ENCODE results near the gene KRT1. TPM values are rescaled to one million over a fixed set of nuclear protein-coding genes. Genes with fewer than 3 reads are reported as not detected.

Gene KRT1
- total RNA-seq, 6 experiments from 2014 or later: not detected

DNA sequence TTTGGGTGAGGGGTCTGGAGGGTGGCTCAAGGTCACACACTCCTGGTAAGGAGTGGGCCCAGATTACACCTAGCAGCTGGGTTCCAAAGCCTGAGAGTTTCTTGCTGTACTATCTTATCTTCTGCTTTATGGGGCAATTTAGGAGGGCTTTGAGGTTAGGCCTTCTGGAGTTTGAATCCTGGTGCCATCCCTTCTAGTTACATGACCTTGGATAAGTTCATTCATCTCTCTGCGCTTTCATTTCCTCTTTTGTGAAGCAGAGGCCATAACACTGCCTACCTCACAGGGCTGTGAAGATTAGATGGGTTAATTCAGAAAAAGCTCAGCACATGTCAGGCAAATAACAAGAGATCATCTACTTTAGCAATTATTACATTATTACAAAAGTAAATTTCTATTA lies 30.5 kb upstream of the KRT1 start:
- Histone ChIP-seq H3K4me3 (no peak overlapping the region), H3K9me3 (no peaks in the 10 kb centered on the region), H3K4me1 (no peaks in the 10 kb centered on the region), H3K27me3 (peaks cover 0 to 5% of the 10 kb centered on the region in 2 donors), H3K27ac (no peak overlapping the region), H3K36me3 (no peaks in the 10 kb centered on the region)
- no peak for DNase-seq
- ATAC-seq: no peak
- intact Hi-C loops (cut with DNase I): no loop called here
- no peak for TF ChIP-seq POLR2A (IDR thresholded peaks at IDR 0.05)
- TF ChIP-seq, protein P1, sequence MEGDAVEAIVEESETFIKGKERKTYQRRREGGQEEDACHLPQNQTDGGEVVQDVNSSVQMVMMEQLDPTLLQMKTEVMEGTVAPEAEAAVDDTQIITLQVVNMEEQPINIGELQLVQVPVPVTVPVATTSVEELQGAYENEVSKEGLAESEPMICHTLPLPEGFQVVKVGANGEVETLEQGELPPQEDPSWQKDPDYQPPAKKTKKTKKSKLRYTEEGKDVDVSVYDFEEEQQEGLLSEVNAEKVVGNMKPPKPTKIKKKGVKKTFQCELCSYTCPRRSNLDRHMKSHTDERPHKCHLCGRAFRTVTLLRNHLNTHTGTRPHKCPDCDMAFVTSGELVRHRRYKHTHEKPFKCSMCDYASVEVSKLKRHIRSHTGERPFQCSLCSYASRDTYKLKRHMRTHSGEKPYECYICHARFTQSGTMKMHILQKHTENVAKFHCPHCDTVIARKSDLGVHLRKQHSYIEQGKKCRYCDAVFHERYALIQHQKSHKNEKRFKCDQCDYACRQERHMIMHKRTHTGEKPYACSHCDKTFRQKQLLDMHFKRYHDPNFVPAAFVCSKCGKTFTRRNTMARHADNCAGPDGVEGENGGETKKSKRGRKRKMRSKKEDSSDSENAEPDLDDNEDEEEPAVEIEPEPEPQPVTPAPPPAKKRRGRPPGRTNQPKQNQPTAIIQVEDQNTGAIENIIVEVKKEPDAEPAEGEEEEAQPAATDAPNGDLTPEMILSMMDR (IDR thresholded peaks at IDR 0.05): no peak
- WGBS (ENCODE audit: insufficient coverage, low coverage, low lambda C conversion rate, missing lambda C conversion rate): 100% methylated on average over 1 of the region's 1 CpG

DNA sequence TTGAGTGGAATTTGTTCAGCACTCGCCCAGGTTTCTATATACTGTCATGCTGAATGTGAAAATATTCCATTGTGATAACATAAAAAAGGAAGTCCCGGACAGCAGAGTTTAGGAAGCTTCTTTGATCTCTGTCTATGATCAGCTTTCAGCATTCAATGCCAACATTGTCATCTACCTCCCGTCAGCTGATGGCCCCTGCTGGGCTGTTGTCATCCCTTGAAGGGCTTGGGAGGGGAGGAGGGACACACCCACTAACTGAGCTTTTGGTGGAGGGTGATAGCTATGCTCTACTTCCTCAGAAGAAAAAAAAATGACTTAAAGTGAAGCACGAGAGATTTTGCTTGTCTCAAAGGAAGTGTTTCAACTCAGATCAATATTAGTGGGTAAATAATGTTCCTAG lies 27.8 kb upstream of the KRT1 start:
- H3K9me3 ChIP-seq: no peaks in the 10 kb centered on the region
- no peak for ATAC-seq
- TF ChIP-seq, protein P1 (IDR thresholded peaks at IDR 0.05): no peak
- no peak for TF ChIP-seq POLR2A (IDR thresholded peaks at IDR 0.05)
- no peak overlapping the region for H3K27ac ChIP-seq
- H3K4me3 ChIP-seq: no peak overlapping the region
- WGBS (ENCODE audit: insufficient coverage, low coverage, low lambda C conversion rate, missing lambda C conversion rate): 47% methylated on average over 3 of the region's 4 CpGs
- H3K36me3 ChIP-seq: no peaks in the 10 kb centered on the region
- intact Hi-C loops (cut with DNase I): no loop called here
- H3K27me3 ChIP-seq: peaks cover 0 to 5% of the 10 kb centered on the region in 2 donors
- H3K4me1 ChIP-seq: no peaks in the 10 kb centered on the region
- no peak for DNase-seq

DNA sequence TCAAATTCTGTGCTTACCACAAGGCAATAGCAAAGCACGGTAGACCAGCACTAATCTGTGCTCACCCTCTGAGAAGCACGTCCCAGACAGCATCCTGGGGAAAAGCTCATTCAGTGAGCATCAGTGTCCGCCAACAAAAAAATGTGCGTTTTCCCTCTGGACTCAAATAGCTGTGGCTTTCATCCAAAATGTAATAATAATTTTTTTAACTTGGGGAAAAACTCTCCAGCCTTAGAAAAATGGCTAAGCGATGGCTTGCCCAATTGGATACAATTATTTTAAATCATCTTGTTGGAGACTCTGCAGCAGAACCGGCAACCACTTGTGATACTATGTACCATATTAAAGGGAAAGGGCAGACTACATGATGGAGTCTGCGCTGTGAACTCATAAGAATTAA lies 24.3 kb upstream of the KRT1 start:
- no peak for TF ChIP-seq POLR2A (IDR thresholded peaks at IDR 0.05)
- TF ChIP-seq, protein P1 (IDR thresholded peaks at IDR 0.05): no peak
- Histone ChIP-seq H3K36me3 (no peaks in the 10 kb centered on the region), H3K27me3 (no peaks in the 10 kb centered on the region), H3K27ac (no peak overlapping the region), H3K9me3 (no peaks in the 10 kb centered on the region), H3K4me3 (no peak overlapping the region), H3K4me1 (no peaks in the 10 kb centered on the region)
- ATAC-seq (no peak), DNase-seq (no peak)
- 60% methylated on average over 7 of the region's 7 CpGs for WGBS (ENCODE audit: insufficient coverage, low coverage, low lambda C conversion rate, missing lambda C conversion rate)
- intact Hi-C loops (cut with DNase I): no loop called here

DNA sequence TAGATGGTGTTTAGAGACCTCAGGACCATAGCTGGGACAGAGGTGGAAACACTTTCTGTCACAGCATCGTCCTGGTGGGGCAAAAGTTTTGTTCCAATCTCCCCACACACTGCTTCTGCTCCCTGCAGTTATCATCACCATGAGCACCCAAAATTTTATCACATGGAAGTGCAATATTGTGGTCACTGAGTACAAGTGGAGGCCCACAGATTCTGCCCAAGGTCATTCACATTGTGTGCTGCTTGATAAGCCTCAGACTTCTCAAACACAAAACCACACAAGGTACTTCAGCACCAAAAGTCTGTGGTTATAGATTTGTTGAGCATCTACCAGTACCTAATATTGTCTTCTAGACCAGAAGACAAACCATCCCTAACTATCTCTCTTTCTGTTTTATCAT lies 23.7 kb upstream of the KRT1 start:
- H3K9me3 ChIP-seq: no peaks in the 10 kb centered on the region
- ATAC-seq (no peak), DNase-seq (no peak)
- H3K27ac ChIP-seq: no peak overlapping the region
- intact Hi-C loops (cut with DNase I): no loop called here
- H3K4me1 ChIP-seq: no peaks in the 10 kb centered on the region
- H3K27me3 ChIP-seq: no peaks in the 10 kb centered on the region
- TF ChIP-seq, protein P1 (IDR thresholded peaks at IDR 0.05): no peak
- no peak for TF ChIP-seq POLR2A (IDR thresholded peaks at IDR 0.05)
- H3K4me3 ChIP-seq: no peak overlapping the region
- no peaks in the 10 kb centered on the region for H3K36me3 ChIP-seq
- WGBS (ENCODE audit: insufficient coverage, low coverage, low lambda C conversion rate, missing lambda C conversion rate): 33% methylated on average over 1 of the region's 1 CpG

DNA sequence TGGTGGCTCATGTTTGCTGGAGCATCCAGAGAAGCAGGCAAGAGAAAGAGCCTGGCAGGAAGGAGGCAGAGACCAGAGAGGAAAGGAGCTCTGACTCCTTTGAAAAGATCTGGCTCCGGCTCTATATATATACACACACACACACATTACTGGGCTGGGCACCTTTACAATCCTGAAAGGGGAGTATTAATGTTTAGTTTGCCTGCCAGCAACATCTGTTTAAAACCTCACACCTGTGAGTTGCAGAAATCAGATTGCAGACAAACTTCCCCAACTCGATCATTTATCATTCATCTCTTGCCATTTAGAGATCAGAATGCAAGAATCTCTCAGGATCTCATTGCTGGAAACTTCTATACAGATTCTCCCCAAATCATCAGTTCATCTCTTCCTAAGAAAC lies 23.2 kb upstream of the KRT1 start, which contains the start of gene KRT77:
TSS of gene KRT77 (minus strand) at position 101 of the 400 bp plus-strand sequence. CDS start at position 11, 90 bp downstream.
- 78% methylated on average over 2 of the region's 2 CpGs for WGBS (ENCODE audit: insufficient coverage, low coverage, low lambda C conversion rate, missing lambda C conversion rate)
- H3K4me1 ChIP-seq: no peaks in the 10 kb centered on the region
- DNase-seq (no peak), ATAC-seq (no peak)
- TF ChIP-seq, protein P1 (IDR thresholded peaks at IDR 0.05): no peak
- no peak for TF ChIP-seq POLR2A (IDR thresholded peaks at IDR 0.05)
- H3K36me3 ChIP-seq: no peaks in the 10 kb centered on the region
- intact Hi-C loops (cut with DNase I): no loop called here
- no peaks in the 10 kb centered on the region for H3K27me3 ChIP-seq
- H3K9me3 ChIP-seq: no peaks in the 10 kb centered on the region
- no peak within 1 kb of the TSS for H3K4me3 ChIP-seq
- no peak within 1 kb of the TSS for H3K27ac ChIP-seq
